SK-N-SH (cell line): ENCODE data around the gene IPO11. TPM values are rescaled to one million over a fixed set of nuclear protein-coding genes. Genes with fewer than 3 reads are reported as not detected.

Source experiments
- CTCF ChIA-PET: fragments of 300-600, 350-600 bp; formaldehyde crosslinking; extraction: SDS; loops from one replicate; lab custom pipeline; 2021; lab: Yijun Ruan, JAX
- POLR2A ChIA-PET: fragments of 350-600 bp; sonication (Branson Sonifier 250); formaldehyde crosslinking; extraction: SDS; loops from one replicate; lab custom pipeline; 2020; ENCODE audit warnings: antibody characterized with exemption, inconsistent platforms; lab: Yijun Ruan, JAX
- DNase-seq: peaks from one replicate; pipeline ENCODE4 v3.0.0; 2012
- H2AFZ ChIP-seq: fragments of 200-600 bp; sonication (generic); 2 replicates; pipeline ENCODE4 v1.8.1; 2016; ENCODE audit warnings: antibody characterized with exemption, mild to moderate bottlenecking, low read depth
- H3F3A ChIP-seq: fragments of 200-600 bp; sonication (generic); replicated peaks from 2 replicates; pipeline ENCODE3; 2016; ENCODE audit warnings: antibody characterized with exemption, mild to moderate bottlenecking; ENCODE audit not compliant: insufficient read depth
- H3K27ac ChIP-seq, 2 experiments: fragments of 200-500 bp in 1 of 2; fragments of 200-600 bp in 1 of 2; sonication (Bioruptor generic) in 1 of 2; sonication (generic), shearing (Covaris generic) in 1 of 2; 2 replicates each; pipeline versions ENCODE4 v1.5.1 to v1.6.1; 2014 to 2016; ENCODE audit warnings: low read depth in 2 of 2, inconsistent platforms in 1 of 2, low read length in 1 of 2, mild to moderate bottlenecking in 1 of 2, mixed read lengths in 1 of 2
- H3K27me3 ChIP-seq: fragments of 200-600 bp; sonication (generic), shearing (Covaris generic); 2 replicates; pipeline ENCODE4 v1.6.1; 2016; ENCODE audit warnings: mixed run types; ENCODE audit not compliant: insufficient read depth
- H3K36me3 ChIP-seq, 2 experiments: fragments of 200-500 bp in 1 of 2; fragments of 200-600 bp in 1 of 2; sonication (Bioruptor generic) in 1 of 2; sonication (generic) in 1 of 2; replicated peaks in 1 of 2; 2 replicates each; pipeline versions ENCODE3 to v1.5.1; 2014 to 2016; ENCODE audit warnings: low read length in 1 of 2, mild to moderate bottlenecking in 1 of 2; ENCODE audit not compliant: insufficient read depth in 2 of 2, control insufficient read depth in 1 of 2
- H3K4me1 ChIP-seq, 2 experiments: fragments of 200-500 bp in 1 of 2; fragments of 200-600 bp in 1 of 2; sonication (Bioruptor generic) in 1 of 2; sonication (generic), shearing (Covaris generic) in 1 of 2; 2 replicates each; pipeline versions ENCODE4 v1.5.1 to v1.6.1; 2014 to 2016; ENCODE audit warnings: low read depth in 1 of 2, low read length in 1 of 2, mixed run types in 1 of 2; ENCODE audit not compliant: insufficient read depth in 2 of 2, control insufficient read depth in 1 of 2
- H3K4me2 ChIP-seq: fragments of 200-600 bp; sonication (generic), shearing (Covaris generic); 2 replicates; pipeline ENCODE4 v1.6.1; 2017; ENCODE audit warnings: mixed run types
- H3K4me3 ChIP-seq, 2 experiments: fragments of 200-500 bp in 1 of 2; fragments of 200-600 bp in 1 of 2; sonication (Bioruptor generic) in 1 of 2; sonication (generic), shearing (Covaris generic) in 1 of 2; 2 replicates each; pipeline versions ENCODE4 v1.5.1 to v1.8.1; 2014 to 2016; ENCODE audit warnings: low read depth in 2 of 2, inconsistent platforms in 1 of 2, low read length in 1 of 2, mild to moderate bottlenecking in 1 of 2, mixed read lengths in 1 of 2, moderate library complexity in 1 of 2
- H3K79me2 ChIP-seq: fragments of 200-600 bp; sonication (generic); 2 replicates; pipeline ENCODE4 v1.8.1; 2017; ENCODE audit warnings: mild to moderate bottlenecking; ENCODE audit not compliant: insufficient read depth
- H3K9ac ChIP-seq: fragments of 200-600 bp; sonication (generic); 2 replicates; pipeline ENCODE4 v1.6.1; 2017; ENCODE audit warnings: mixed run types
- H3K9me2 ChIP-seq: fragments of 200-600 bp; sonication (generic); 2 replicates; pipeline ENCODE4 v1.6.1; 2017; ENCODE audit warnings: mixed run types
- H3K9me3 ChIP-seq: fragments of 200-600 bp; sonication (generic); 2 replicates; pipeline ENCODE4 v1.6.1; 2017; ENCODE audit warnings: mixed run types, mild to moderate bottlenecking, moderate library complexity
- H4K20me1 ChIP-seq: fragments of 200-600 bp; sonication (generic); 2 replicates; pipeline ENCODE4 v1.6.1; 2017; ENCODE audit warnings: mild to moderate bottlenecking, mixed run types; ENCODE audit not compliant: insufficient read depth
- CHD2 ChIP-seq: fragments of 150-350 bp; IDR thresholded peaks from 2 replicates; pipeline ENCODE4 v1.6.1; 2018; ENCODE audit warnings: low read length; ENCODE audit not compliant: partially characterized antibody
- ELF1 ChIP-seq: IDR thresholded peaks from 2 replicates; pipeline ENCODE4 v1.4.0; 2012
- EP300 ChIP-seq, 2 experiments: IDR thresholded peaks; 2 replicates each; pipeline versions ENCODE4 v1.4.0 to v1.6.1; 2012; ENCODE audit warnings: borderline replicate concordance in 1 of 2, low read depth in 1 of 2, low read length in 1 of 2
- FOXJ3 ChIP-seq: sonication (generic); formaldehyde crosslinking; IDR thresholded peaks from 2 replicates; pipeline ENCODE4 v1.5.1; 2020; ENCODE audit warnings: mild to moderate bottlenecking, missing genetic modification reagents
- GABPA ChIP-seq: IDR thresholded peaks from 2 replicates; pipeline ENCODE4 v1.4.0; 2012; ENCODE audit warnings: low read depth, mild to moderate bottlenecking
- GATA2 ChIP-seq: sonication (generic); formaldehyde crosslinking; IDR thresholded peaks from 2 replicates; pipeline ENCODE4 v1.5.0; 2020; ENCODE audit warnings: mild to moderate bottlenecking, missing genetic modification reagents
- JUND ChIP-seq: IDR thresholded peaks from 2 replicates; pipeline ENCODE4 v1.4.0; 2012
- MEF2A ChIP-seq: IDR thresholded peaks from 2 replicates; pipeline ENCODE4 v1.4.0; 2012; ENCODE audit warnings: low read depth, borderline replicate concordance
- MXI1 ChIP-seq: IDR thresholded peaks from 2 replicates; pipeline ENCODE4 v1.6.1; 2012; ENCODE audit warnings: mild to moderate bottlenecking, low read depth, low read length, improper control_type of control experiment
- NRF1 ChIP-seq: IDR thresholded peaks from 2 replicates; pipeline ENCODE4 v1.6.1; 2012; ENCODE audit warnings: low read depth, mild to moderate bottlenecking, low read length
- RAD21 ChIP-seq: IDR thresholded peaks from 2 replicates; pipeline ENCODE4 v1.6.1; 2012; ENCODE audit warnings: mild to moderate bottlenecking, low read length
- RCOR1 ChIP-seq: fragments of 150-350 bp; IDR thresholded peaks from 2 replicates; pipeline ENCODE4 v1.6.1; 2017; ENCODE audit warnings: antibody characterized with exemption, low read length
- SIN3A ChIP-seq: IDR thresholded peaks from 2 replicates; pipeline ENCODE4 v1.6.1; 2012; ENCODE audit warnings: low read depth, mild to moderate bottlenecking, low read length, moderate library complexity, borderline replicate concordance
- SMC3 ChIP-seq: IDR thresholded peaks from 2 replicates; pipeline ENCODE4 v1.6.1; 2012; ENCODE audit warnings: low read depth, low read length, improper control_type of control experiment
- TAF1 ChIP-seq: IDR thresholded peaks from 2 replicates; pipeline ENCODE4 v1.6.1; 2012; ENCODE audit warnings: low read depth, mild to moderate bottlenecking, low read length, moderate library complexity, borderline replicate concordance
- TEAD4 ChIP-seq: IDR thresholded peaks from 2 replicates; pipeline ENCODE4 v1.4.0; 2012; ENCODE audit warnings: mild to moderate bottlenecking, borderline replicate concordance; ENCODE audit not compliant: insufficient read depth
- WGBS: methylation state at CpG from one replicate; pipeline ENCODE4 v1.1.6; 2017; ENCODE audit warnings: low lambda C conversion rate; 5-methylcytosine and 5-hydroxymethylcytosine counted together
- polyA plus RNA-seq, 3 experiments: library from polyadenylated mRNA; depleted of rRNA; stranded (reverse); fragments of >200 nt; gene quantifications; 2 replicates each; pipeline ENCODE4 v1.2.3, GENCODE V29; 2012
- TF ChIP-seq, protein P1 (sequence below): IDR thresholded peaks from 2 replicates; pipeline ENCODE4 v1.4.0; 2012; ENCODE audit warnings: low read depth, borderline replicate concordance
- TF ChIP-seq, protein P2 (sequence below): fragments of 150-350 bp; IDR thresholded peaks from 2 replicates; pipeline ENCODE4 v1.6.1; 2016; ENCODE audit warnings: mild to moderate bottlenecking, low read depth, low read length
- TF ChIP-seq, protein P3 (sequence below): IDR thresholded peaks from 2 replicates; pipeline ENCODE4; 2012
- TF ChIP-seq, protein P4 (sequence below): IDR thresholded peaks from 2 replicates; pipeline ENCODE4 v1.4.0; 2012; ENCODE audit warnings: low read depth
- TF ChIP-seq, protein P5 (sequence below): fragments of 200-600 bp; sonication (generic); IDR thresholded peaks from 2 replicates; pipeline ENCODE4 v1.6.1; 2017; ENCODE audit warnings: antibody characterized with exemption, mild to moderate bottlenecking, moderate library complexity
- TF ChIP-seq, protein P6 (sequence below): fragments of 150-350 bp; IDR thresholded peaks from 2 replicates; pipeline ENCODE4 v1.6.1; 2017; ENCODE audit warnings: antibody characterized with exemption, low read length, low read depth, borderline replicate concordance

IPO11 gene
- polyA plus RNA-seq, 1 of the 3 experiments (the other 2 are of a cell fraction) = 8.1 TPM

DNA sequence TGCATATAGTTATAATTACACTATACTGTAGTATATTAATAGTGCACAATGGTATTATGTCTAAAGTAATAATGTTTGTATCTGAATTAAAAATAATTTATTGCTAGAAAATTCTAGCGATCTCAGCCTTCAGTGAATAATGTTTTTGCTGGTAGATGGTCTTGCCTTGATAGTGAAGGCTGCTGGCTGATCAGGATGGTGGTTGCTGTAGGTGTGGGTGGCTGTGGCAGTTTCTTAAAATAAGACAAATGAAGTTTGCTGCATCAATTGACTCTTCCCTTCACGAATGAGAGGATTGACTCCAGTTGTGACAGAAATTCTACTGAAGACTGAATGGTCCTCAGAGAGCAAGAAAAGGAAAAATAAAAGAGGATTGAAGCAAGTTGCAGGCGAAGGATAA, 146.4 kb downstream of the IPO11 start:
- DNase-seq = no peak
- no peaks in the 10 kb centered on the region for H3K9me3 ChIP-seq
- WGBS = 96% methylated on average over 3 of the region's 3 CpGs
- no peak for TF ChIP-seq FOXJ3 (CRISPR knock-in tag)
- TF ChIP-seq, protein P1, sequence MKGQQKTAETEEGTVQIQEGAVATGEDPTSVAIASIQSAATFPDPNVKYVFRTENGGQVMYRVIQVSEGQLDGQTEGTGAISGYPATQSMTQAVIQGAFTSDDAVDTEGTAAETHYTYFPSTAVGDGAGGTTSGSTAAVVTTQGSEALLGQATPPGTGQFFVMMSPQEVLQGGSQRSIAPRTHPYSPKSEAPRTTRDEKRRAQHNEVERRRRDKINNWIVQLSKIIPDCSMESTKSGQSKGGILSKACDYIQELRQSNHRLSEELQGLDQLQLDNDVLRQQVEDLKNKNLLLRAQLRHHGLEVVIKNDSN = no peak
- no peak for TF ChIP-seq GABPA
- no peak for TF ChIP-seq NRF1
- no peak for TF ChIP-seq MXI1
- no peak for TF ChIP-seq MEF2A
- TF ChIP-seq, protein P2, sequence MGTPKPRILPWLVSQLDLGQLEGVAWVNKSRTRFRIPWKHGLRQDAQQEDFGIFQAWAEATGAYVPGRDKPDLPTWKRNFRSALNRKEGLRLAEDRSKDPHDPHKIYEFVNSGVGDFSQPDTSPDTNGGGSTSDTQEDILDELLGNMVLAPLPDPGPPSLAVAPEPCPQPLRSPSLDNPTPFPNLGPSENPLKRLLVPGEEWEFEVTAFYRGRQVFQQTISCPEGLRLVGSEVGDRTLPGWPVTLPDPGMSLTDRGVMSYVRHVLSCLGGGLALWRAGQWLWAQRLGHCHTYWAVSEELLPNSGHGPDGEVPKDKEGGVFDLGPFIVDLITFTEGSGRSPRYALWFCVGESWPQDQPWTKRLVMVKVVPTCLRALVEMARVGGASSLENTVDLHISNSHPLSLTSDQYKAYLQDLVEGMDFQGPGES = no peak
- TF ChIP-seq, protein P3, sequence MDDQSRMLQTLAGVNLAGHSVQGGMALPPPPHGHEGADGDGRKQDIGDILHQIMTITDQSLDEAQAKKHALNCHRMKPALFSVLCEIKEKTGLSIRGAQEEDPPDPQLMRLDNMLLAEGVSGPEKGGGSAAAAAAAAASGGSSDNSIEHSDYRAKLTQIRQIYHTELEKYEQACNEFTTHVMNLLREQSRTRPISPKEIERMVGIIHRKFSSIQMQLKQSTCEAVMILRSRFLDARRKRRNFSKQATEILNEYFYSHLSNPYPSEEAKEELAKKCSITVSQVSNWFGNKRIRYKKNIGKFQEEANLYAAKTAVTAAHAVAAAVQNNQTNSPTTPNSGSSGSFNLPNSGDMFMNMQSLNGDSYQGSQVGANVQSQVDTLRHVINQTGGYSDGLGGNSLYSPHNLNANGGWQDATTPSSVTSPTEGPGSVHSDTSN = no peak
- TF ChIP-seq TEAD4 = no peak
- TF ChIP-seq RCOR1 = no peak
- TF ChIP-seq, all 33 proteins: peak for 0
- Histone ChIP-seq H3K27me3 (no peaks in the 10 kb centered on the region), H3F3A (no peaks in the 10 kb centered on the region), H2AFZ (no peak overlapping the region), H3K27ac (no peak overlapping the region), H3K4me1 (no peaks in the 10 kb centered on the region; a peak in 1 of 4 replicates), H3K36me3 (peaks cover 6 to 13% of the 10 kb centered on the region in 2 experiments), H4K20me1 (no peaks in the 10 kb centered on the region), H3K9me2 (no peaks in the 10 kb centered on the region), H3K4me2 (no peak overlapping the region), H3K4me3 (no peak overlapping the region), H3K9ac (no peak overlapping the region), H3K79me2 (no peaks in the 10 kb centered on the region)
- ChIA-PET POLR2A (no interaction called here), CTCF (no interaction called here)

DNA sequence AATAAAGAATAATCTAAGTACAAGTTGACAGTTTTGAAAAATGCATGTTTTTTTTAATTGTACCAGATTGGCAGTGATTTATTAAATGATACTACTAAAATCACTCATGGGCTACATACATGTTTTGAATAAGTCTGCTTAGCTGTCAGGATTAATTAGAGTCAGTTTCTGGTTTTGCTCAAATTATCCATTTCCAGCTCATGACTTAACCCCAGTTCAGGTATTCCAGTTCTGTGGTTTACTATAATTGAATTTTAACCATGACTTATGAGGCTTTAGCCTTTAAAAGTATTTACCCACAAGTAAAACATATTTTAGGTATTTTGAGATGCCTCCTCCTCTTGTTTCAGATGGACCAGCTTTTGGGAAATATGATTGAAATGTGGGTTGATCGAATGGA, 148.2 kb downstream of the IPO11 start:
- 0 out of 2 replicates have a peak, but pooled peaks cover 3% of the 10 kb centered on the region for H3K79me2 ChIP-seq
- H2AFZ ChIP-seq = no peak overlapping the region
- H3K9me3 ChIP-seq = no peaks in the 10 kb centered on the region
- no peak overlapping the region for H3K4me3 ChIP-seq
- no peaks in the 10 kb centered on the region for H3K9me2 ChIP-seq
- H4K20me1 ChIP-seq = no peaks in the 10 kb centered on the region
- no peak overlapping the region; a peak in 2 of 4 replicates for H3K27ac ChIP-seq
- WGBS = 76% methylated on average over 1 of the region's 1 CpG
- H3K4me1 ChIP-seq = no peaks in the 10 kb centered on the region; a peak in 1 of 4 replicates
- no peak overlapping the region for H3K9ac ChIP-seq
- DNase-seq = no peak
- no peak overlapping the region for H3K4me2 ChIP-seq
- H3K36me3 ChIP-seq = peaks cover 6 to 19% of the 10 kb centered on the region in 2 experiments
- H3F3A ChIP-seq = no peaks in the 10 kb centered on the region
- no peaks in the 10 kb centered on the region for H3K27me3 ChIP-seq
- ChIA-PET POLR2A (no interaction called here), CTCF (no interaction called here)
- TF ChIP-seq RAD21 = no peak
- TF ChIP-seq, protein P4, sequence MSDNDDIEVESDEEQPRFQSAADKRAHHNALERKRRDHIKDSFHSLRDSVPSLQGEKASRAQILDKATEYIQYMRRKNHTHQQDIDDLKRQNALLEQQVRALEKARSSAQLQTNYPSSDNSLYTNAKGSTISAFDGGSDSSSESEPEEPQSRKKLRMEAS = no peak
- TF ChIP-seq ELF1 = no peak
- TF ChIP-seq, protein P5, sequence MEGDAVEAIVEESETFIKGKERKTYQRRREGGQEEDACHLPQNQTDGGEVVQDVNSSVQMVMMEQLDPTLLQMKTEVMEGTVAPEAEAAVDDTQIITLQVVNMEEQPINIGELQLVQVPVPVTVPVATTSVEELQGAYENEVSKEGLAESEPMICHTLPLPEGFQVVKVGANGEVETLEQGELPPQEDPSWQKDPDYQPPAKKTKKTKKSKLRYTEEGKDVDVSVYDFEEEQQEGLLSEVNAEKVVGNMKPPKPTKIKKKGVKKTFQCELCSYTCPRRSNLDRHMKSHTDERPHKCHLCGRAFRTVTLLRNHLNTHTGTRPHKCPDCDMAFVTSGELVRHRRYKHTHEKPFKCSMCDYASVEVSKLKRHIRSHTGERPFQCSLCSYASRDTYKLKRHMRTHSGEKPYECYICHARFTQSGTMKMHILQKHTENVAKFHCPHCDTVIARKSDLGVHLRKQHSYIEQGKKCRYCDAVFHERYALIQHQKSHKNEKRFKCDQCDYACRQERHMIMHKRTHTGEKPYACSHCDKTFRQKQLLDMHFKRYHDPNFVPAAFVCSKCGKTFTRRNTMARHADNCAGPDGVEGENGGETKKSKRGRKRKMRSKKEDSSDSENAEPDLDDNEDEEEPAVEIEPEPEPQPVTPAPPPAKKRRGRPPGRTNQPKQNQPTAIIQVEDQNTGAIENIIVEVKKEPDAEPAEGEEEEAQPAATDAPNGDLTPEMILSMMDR = no peak
- TF ChIP-seq JUND = peak; percentile 12; the same call in 1 of the 2 replicates
- TF ChIP-seq, protein P2 = no peak
- TF ChIP-seq, protein P6, sequence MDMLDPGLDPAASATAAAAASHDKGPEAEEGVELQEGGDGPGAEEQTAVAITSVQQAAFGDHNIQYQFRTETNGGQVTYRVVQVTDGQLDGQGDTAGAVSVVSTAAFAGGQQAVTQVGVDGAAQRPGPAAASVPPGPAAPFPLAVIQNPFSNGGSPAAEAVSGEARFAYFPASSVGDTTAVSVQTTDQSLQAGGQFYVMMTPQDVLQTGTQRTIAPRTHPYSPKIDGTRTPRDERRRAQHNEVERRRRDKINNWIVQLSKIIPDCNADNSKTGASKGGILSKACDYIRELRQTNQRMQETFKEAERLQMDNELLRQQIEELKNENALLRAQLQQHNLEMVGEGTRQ = no peak
- TF ChIP-seq TEAD4 = no peak
- no peak for TF ChIP-seq TAF1
- TF ChIP-seq GATA2 (CRISPR knock-in tag) = no peak
- TF ChIP-seq SMC3 = no peak
- TF ChIP-seq SIN3A = no peak
- peak; percentile 19 to 39; a peak in 1 of 4 replicates for TF ChIP-seq EP300 (IDR thresholded peaks at IDR 0.05; ENCODE audit: borderline replicate concordance in 1 of 2, low read depth in 1 of 2, low read length in 1 of 2)
- TF ChIP-seq CHD2 = no peak
